AG08396 (cell line): ENCODE results near the gene ESYT1.

Experiments
- DNase-seq: peaks from one replicate; pipeline ENCODE4 v3.0.0; 2012; ENCODE audit warnings: low spot score, mixed read lengths

ESYT1 gene

DNA sequence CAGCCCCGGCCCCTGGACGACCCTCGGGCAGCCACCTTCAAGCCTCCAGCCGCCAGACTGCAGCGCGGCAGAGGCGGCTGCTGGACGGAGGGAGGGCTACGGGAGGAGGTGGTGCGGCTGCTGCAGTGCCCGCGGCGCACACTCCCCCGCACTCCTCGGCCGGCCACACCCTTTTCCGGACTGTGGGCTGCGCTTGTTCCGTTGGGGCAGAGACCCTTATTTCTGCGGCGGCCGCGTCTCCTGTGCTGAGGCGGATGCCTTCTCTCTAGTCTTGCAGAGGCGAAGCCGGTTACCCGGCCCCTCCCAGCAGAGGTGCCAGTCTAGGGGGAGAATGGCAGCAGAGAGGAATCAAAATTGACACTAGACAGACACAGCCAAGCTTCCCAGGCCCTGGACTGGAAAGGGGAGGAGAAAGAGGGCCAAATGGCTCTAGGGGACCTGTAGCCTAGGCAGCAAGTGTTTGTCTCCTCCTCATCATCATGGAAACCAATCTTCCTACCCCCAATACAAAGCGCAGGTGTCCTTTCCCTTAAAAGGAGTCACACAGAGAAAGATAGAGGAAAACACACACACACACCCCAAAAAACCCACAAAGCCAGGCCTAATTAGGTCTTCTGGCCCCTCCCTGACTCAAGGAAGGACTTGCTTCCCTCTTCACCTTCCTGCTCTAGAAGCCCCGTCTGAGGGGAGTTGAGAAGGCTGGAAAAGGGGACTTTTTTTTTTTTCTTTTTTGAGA is 1.3 kb downstream of the ESYT1 start:
- DNase-seq: peak; percentile 57

DNA sequence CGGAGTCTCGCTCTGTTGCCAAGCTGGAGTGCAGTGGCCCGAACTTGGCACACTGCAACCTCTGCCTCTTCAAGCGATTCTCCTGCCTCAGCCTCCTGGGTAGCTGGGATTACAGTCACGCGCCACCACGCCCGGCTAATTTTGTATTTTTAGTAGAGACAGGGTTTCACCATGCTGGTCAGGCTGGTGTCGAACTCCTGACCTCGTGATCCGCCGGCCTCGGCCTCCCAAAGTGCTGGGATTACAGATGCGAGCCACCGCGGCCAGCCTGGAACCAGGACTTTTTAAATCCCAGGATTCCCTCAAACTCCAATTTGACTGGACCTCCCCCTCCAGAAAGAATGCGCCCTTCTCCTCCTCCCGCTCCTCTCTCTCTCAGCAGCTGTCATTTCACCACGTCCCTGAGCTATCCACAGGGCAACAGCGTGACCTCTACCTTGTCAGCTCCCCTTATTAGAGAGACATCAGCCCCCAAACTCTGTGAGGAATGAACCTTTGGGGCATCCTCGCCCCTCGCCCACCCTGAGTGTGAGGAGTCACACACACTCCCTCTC is 2.0 kb downstream of the ESYT1 start:
- DNase-seq: no peak

DNA sequence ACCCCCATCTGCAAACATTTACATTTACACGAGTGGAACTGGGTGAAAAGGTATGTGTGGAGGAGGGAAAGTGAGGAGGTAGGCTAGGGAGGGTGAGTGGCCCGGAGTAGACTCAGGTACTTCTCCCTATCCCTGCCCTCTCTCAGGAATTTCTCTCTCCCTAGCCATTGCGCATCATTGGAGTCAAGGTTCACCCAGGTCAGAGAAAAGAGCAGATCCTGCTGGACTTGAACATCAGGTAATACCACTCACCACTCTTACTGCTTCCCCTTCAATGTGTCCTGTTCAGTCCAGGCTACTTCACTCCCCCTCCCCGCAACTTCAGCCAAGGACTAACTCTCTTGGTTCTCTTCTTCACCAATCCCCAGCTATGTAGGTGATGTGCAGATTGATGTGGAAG is 2.8 kb downstream of the ESYT1 start:
- no peak for DNase-seq

DNA sequence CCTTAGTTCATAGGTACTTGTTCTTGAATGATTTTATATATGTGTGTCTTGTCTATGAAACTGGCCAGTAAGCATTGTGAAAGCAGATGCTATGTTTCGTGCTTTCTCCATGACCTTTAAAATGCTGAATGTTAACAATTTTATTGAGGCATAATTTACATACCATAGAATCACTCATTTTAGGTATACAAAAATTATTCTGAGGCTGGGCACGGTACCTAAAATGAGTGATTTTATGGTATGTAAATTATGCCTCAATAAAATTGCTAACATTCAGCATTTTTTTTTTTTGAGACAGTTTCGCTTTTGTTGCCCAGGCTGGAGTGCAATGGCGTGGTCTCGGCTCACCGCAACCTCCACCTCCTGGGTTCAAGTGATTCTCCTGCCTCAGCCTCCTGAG is 6.8 kb downstream of the ESYT1 start:
- no peak for DNase-seq

DNA sequence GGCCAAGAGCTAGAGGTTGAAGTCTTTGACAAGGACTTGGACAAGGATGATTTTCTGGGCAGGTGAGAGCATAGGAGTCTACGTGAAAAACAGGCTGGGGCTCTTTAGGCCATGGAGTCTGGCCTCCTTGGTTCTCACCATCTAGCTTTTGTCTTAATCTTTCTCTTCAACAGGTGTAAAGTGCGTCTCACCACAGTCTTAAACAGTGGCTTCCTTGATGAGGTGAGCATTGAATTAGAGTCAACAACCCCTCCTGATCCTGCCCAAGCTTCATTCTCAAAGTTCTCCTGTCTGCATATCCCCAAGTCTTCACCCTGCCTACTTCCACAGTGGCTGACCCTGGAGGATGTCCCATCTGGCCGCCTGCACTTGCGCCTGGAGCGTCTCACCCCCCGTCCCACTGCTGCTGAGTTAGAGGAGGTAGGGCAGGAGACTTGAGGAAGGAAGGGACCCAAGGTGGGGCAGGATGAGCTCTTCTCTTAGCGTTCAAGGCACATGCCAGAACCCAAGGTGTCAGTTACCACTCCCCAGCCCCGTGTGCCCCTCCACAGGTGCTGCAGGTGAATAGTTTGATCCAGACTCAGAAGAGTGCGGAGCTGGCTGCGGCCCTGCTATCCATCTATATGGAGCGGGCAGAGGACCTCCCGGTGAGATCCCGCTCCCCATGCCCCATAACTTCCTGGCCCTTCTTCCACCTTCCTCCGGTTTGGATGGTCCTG is 9.9 kb downstream of the ESYT1 start:
- DNase-seq: no peak

DNA sequence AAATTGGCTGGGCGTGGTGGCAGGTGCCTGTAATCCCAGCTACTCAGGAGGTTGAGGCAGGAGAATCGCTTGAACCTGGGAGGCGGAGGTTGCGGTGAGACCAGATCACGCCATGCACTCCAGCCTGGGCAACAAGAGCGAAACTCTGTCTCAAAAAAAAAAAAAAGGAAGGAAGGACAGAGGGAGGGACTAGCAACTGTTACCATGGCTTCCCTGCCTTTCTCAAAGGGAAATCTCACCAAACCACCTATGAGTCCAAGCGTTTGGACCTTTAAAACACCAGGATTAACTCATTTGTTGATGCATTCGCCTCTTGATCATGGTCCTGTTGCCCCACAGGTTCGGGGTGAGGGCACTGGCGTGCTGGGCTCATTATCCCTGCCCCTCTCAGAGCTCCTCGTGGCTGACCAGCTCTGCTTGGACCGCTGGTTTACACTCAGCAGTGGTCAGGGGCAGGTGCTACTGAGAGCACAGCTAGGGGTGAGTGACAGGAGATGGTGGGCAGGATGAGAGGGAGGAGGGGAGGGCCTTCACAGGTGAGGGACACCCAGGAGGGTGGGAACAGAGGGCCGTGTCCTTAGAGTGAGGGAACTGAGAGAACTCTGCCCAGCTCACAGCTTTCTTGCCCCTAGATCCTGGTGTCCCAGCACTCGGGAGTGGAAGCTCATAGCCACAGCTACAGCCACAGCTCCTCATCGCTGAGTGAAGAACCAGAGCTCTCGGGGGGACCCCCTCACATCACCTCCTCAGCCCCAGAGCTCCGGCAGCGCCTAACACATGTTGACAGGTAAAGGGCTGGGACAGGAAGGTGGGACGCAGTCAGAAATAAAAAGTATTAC is 14.1 kb downstream of the ESYT1 start:
- DNase-seq: no peak

DNA sequence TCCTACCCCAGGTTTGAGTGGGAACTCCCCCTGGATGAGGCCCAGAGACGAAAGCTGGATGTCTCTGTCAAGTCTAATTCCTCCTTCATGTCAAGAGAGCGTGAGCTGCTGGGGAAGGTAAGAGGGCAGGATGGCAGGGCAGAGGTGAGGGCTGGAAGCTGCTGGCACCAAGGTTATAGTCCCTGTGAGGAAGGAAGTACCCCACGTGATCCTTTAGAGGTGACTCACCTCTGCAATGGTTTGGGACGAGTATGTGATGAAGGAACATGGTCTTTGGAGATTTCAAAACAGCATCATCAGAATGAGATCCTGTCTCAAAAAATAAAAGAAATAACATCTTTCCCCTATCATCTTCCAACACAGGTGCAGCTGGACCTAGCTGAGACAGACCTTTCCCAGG is 15.2 kb downstream of the ESYT1 start:
- no peak for DNase-seq

DNA sequence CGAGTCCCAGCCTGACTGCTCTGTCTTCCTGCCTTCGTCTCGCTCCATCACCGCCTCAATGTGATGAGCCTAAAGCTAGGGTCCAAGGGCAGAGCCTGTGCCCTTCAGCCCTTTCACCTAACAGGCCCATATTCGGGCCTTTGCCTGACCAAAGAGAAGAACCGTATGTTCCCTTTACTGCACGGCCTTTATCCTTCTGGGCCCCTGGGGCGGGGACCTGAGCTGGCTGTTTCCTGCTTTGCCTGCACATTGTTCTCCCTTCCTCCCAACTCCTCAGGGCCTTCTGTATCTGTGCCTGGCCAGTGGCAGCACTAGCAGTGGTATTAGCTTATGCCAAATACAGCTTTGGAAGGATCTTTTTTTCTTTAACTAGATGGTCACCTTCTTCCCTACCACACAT is 15.8 kb downstream of the ESYT1 start:
- no peak for DNase-seq

DNA sequence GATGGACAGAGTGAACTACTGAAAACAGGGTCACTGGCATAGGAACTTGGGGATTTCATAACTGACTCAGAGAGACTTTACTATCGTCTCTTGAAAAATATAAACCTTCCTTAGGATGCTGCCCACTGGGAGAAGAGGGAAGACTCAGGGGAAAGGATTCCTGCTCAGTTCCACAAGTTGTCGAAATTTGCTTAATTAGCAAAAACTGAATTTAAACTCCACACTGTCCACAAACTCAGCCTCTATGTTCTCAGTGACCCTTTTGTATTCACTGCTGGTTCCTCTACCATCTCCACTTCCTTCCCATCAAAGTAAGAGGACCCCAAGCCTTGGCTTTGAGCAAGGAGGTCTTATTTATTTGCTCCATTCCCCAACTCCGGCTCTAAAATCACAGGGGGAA is 17.1 kb downstream of the ESYT1 start:
- DNase-seq: no peak

DNA sequence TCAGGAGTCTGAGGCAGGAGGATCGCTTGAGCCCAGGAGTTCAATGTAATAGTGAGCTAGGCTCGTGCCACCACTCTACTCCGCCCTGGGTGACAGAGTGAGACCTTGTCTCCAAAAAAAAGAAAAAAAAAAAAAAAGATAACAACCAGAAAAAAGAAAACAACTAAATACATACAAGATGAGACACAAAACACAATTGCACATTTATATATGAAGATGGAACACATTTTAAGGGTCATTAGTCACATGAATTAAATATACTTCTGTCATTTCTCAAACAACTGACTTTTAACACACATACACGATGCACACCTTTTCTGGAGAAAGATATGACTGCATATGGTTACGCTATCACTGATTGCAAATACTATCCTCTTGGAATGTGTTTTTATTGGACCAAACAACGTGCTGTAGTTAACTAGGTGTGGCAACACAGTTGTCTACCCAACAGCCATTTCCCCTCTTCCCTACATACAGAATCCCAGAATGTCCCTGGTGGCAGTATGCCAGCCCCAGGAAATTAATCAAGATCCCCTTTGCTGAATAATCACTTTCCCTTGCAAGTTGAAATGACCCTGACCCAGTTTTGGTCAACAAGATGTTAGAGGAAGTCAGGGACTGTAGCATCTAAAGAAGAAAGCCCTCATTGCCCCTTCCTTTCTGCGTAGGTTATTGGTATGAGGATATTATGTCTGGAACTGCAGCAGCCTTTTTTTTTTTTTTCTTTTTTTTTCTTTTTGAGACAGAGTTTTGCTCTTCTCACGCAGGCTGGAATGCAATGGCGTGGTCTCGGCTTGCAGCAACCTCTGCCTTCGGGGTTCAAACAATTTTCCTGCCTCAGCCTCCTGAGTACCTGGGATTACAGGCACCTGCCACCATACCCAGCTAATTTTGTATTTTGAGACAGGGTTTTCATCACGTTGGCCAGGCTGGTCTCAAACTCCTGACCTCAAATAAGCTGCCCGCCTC is 18.7 kb downstream of the ESYT1 start:
- DNase-seq: no peak

DNA sequence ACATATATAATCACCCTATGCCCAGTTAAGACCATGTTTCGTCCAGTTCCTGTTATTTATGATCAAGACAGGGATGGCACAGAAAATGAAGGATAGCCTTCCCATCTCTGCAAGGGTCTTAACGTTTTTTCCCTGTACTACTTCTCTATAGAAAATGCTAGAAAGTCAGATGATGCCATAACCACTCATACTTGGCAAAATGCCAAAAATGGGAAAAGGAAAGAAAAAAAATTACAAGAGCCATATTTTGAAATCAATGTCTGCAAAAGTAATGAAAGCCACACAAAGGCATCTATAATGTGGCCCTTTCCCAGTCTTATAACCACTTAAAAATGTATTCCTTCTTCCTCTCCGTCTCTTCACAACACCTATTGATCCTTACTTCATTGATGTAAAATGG is 22.5 kb downstream of the ESYT1 start:
- DNase-seq: no peak

DNA sequence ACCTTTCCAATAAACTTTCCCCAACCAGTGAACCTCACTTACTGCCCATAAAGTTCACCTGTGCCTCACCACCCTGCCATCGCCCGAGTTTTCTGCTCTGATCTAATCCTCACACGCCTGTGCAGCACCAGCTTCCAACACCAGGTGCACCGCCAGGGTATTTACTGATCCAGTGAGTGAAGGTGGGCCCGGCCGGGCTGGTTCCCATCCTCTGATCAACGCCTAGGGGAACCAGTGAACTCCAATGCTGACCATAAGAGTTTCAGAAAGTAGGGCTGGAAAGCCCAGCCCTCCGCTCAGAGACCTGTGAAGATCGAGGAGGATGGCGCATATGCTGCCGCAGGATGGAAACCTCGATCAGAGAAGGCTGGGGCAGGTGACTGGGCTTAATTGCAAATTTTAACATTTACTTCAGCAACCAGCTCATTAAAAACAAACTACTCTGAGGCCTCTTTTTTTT is 23.6 kb downstream of the ESYT1 start:
- no peak for DNase-seq

DNA sequence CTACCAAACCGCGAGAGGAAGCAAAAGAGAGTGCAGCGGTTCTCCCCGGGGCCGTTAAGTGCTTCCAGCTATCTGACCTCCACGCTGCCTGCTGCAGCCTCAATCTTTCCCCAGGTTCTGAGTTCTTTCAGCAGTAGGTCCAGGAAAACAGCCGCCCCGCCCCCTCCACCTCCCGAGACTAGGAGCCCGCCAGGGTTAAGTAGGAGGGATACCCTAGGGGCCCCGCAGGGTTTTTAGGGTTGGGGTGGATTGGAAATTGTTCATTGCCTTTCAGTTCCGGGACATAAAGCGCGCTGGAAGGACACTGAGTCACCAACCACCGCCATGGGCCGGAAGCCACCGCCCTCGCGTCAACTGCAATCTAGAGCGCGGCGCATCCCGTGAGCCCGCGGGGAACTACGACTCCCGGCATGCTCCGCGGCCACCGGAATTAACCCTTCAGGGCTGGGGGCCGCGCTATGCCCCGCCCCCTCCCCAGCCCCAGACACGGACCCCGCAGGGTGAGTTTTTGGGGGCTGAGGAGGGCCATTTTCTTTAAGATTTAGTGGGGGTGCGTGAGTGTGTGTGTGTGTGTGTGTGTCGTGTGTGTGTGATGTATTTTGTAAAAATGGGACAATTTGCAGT is 24.2 kb downstream of the ESYT1 start, which contains the start of gene MYL6B:
TSS of gene MYL6B (plus strand) at position 456 of the 624 bp plus-strand sequence. CDS start 1,332 bp downstream, outside the sequence.
- DNase-seq: peak; percentile 92

DNA sequence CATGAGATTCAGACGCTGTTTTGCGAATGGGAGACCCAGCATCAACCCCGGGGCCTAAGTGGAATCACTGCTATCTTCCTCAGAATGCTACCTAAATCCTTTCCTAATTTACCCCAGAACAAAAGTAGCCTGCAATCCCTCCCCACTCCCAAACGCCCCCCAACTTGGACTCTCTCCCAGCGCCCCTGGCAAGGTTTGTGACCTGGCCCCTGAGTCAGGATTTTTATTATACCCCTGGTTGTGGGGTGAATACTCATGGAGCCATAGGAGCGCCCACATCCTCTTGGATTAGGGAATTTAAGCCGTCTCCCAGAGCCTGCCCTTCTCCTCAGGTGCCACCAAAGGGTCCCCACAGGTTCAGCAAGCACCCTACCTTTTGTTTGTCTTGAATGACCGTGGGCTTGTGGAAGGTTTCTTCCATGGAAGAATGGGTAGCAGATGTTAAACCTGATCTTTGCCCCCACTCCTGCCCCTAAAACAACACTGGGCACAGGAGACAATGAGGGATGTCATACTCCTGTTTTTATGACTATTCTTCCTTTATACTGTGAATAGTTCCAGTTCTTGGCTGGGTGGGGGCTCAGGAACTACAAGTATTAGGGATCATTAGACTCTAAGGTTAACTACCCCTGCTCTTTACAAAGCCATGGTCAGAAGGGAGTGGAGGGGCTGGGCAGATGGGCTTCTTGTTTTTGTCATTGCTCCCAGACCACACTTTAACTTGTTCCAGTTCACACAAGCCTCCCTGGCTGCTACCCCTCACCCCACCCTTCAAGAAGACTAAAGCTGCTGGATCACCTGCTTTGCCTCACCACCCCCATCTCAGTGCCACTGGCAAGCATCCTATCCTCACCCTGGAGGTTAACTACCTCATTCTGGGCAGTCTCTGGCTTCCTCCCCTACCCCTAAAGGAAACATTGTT is 24.9 kb downstream of the ESYT1 start:
- no peak for DNase-seq

DNA sequence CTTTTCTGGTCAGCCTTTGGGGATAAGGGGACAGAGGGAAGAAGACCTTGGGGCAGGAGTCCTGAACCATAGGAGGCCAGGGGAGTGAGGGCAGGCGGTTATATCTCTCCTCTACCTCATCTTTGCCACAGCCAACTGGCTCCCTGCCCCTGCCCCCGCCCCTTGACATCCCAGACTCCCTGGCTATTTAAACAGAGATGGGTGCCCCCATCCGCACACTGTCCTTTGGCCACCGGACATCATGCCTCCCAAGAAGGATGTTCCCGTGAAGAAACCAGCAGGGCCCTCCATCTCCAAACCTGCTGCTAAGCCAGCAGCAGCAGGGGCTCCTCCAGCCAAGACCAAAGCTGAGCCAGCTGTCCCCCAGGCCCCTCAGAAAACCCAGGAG is 25.6 kb downstream of the ESYT1 start:
- no peak for DNase-seq

DNA sequence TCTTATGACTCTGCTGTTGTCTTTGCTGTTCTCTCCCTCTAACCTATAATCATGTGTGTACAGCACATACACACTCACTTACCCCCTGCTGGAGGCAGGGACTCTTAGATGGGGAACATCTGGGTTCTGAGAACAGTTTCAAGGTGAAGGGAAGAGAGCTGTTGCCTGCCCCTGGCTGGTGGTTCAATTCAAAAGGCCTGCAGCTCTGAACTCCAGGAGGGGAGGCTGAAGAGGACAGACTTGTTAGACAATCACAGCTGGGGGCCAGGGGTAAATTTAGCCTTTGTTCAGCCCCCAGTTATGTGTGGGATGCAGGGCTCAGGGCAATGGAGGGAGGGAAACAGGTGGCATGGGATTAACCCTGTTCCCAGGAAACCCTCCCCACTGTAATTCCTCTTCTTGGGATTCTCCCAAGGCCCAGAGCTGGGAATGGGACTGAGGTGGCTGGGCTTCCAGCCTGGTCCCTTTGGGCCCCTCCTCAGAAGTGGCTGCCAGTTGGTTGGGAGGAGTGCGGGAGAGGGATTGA is 26.2 kb downstream of the ESYT1 start:
- no peak for DNase-seq

DNA sequence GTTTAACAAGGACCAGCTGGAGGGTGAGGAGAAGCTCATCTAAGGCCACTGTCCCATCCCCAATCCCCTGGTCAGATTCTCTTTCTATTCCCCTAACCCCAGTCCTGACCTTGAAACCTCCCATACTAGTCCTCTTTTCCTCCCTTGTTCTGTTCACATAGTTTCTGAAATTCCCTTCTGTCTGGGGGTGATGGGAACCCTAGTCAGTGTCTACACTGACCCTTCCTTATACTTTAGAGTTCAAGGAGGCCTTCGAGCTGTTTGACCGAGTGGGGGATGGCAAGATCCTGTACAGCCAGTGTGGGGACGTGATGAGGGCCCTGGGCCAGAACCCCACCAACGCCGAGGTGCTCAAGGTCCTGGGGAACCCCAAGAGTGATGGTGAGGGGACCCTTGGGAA is 26.8 kb downstream of the ESYT1 start:
- no peak for DNase-seq

DNA sequence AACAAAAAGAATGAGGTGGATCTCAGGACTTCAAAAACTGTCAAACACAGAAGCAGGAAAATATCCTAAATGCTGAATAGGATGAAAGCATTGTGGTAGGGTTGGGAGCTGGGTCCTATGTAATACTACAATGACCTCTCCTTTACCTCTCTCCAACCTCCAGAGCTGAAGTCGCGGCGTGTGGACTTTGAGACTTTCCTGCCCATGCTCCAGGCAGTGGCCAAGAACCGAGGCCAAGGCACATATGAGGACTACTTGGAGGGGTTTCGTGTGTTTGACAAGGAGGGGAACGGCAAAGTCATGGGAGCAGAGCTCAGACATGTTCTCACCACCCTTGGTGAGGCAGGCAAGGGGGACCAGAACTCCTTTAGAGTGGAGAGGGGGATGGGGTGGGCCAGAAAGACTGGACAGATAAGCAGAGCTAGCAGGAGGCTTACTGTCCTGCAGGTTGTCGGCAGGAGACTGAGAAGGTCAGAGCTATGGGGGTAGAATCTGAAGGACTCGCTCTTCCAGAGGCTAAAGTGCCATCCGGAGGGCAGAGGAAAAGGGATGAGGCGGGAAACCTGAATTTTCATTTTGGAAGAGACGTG is 27.3 kb downstream of the ESYT1 start:
- no peak for DNase-seq
